T1000 (cell line): Measurements from ENCODE around the gene ZNF777.
"Not testable (repeated sequence)": the region's sequence is repeated elsewhere in the genome, so short reads cannot be mapped to it uniquely, and the experiment has no call there.

Source experiments
- DNase-seq: peaks from one replicate; lab custom pipeline; 2025; ENCODE audit warnings: mixed read lengths; lab: John Stamatoyannopoulos, UW

The ZNF777 gene

DNA sequence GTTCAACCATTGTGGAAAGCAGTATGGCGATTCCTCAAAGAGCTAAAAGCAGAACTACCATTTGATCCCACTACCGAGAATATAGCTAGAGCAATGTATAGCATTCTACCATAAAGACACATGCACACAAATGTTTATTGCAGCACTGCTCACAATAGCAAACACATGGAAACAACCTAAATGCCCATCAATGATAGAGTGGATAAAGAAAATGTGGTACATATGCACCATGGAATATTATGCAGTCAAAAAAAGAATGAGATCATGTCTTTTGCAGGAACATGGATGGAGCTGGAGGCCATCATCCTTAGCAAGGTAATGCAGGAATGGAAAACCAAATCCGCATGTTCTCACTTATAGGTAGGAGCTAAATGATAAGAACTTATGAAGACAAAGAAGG lies 47.8 kb downstream of the ZNF777 start:
- DNase-seq = not testable (repeated sequence)

DNA sequence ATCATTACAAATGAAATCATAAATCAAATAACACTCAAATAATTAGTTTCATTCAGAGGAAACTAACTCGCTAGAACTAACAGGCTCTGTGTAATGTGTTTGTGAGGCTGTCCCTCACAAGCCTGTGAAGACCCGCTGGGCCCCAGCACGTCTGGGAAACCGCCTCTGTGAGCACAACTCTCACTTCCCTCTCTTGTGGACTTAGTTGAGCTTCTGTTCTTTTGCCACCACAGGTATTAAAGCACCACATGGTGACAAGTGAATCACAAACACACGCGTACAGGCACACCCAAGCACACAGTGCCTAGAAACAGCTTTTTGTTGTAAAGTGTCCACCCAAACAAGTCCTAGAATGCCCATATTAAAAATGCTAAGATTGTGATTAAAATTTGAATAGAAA lies 51.0 kb downstream of the ZNF777 start:
- DNase-seq = no peak

DNA sequence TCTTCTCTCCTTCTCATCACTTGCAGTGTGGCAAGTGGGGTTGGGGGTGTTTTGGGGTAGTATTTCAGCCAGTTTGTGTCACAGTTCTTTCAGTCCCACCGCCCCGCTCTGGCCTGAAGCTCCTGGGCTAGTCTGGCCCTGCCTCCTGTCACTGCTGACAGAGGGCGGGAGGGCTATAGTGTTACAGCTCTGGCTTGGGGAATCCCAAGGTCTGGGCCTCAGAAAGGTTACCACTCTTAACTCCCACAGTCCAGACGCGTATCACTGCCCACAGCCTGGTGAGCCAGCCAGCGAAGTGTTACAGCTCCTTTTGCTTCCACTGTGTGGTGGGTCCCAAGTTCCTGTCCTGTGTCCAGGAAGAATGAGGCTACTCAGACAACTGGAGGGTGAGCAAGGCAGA lies 56.0 kb downstream of the ZNF777 start:
- DNase-seq = no peak

DNA sequence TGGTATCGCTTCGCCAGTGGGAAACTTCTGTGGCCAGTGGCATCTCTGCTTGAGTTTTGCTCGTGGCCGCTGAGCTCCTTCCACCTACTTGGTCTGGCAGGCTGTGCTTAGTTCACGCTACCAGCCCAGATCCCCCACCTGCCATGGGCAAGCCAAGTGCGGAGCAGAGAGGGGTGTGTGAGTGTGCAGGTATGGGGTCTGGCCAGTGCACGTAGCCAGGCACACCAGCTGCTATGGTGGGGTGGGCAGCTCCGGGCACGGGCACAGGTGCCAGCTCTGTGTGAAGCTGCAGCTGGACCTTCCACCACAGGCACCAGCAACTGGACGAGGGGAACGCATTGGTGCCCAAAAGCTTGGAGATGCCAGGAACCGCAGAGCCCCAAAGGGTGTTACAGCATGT lies 56.5 kb downstream of the ZNF777 start:
- DNase-seq = no peak

DNA sequence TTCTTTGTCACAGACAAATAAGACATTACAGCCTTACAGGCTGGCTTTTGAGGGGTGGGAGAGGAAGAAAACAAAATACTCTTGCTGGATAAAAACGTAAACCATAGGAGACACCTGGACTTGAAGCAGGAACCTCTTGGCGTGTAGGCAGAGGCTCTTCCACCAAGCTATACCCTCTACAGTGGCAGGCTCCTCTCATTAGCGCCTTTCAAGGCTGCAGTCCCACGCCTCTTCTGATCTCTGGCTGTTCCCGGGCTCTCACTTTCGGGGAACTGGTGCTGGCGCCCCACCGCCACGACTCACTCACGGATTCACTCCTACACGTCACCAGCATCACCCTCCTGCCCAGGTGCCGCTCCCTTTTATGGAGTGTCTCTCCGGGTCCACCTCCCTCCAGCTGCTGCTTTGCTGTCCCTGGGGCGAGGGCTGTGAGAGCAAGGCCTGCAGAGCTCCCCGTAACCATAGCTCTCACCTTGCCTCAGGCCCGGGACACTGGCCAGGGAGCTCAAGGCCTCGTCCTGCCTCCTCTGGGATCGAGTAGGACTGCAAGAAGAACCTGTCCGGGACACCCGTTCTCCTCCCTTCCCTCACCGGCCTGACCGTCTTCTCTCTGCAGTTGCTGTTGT lies 62.6 kb downstream of the ZNF777 start:
- no peak for DNase-seq

DNA sequence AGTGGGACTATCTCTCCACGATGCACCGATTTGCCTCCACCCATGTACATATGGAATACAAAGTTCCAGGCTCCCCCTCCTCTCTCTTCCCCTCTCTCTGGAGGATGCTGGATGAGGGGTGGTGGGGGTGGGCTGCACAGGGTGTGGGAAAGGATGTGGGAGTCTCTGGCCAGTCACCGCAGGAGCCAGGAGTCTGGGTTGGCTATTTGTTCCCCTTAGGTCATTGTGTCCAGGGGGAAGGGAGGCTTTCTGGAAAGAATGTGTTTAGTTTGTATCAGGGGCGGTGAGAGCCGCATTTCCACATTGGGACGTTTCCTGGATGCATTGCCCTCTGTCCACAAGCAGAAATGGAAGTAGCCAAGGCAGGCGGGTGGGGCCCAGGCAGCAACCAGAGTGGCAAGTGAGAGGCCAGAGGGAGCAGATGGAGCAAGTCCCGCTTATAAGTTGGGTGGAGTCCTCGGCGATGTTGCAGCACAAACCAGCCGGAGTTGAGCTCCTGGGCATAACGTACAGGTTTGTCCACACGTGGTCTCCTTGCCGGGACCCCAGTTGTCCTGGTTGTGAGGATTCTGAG lies 63.3 kb downstream of the ZNF777 start:
- DNase-seq = no peak

DNA sequence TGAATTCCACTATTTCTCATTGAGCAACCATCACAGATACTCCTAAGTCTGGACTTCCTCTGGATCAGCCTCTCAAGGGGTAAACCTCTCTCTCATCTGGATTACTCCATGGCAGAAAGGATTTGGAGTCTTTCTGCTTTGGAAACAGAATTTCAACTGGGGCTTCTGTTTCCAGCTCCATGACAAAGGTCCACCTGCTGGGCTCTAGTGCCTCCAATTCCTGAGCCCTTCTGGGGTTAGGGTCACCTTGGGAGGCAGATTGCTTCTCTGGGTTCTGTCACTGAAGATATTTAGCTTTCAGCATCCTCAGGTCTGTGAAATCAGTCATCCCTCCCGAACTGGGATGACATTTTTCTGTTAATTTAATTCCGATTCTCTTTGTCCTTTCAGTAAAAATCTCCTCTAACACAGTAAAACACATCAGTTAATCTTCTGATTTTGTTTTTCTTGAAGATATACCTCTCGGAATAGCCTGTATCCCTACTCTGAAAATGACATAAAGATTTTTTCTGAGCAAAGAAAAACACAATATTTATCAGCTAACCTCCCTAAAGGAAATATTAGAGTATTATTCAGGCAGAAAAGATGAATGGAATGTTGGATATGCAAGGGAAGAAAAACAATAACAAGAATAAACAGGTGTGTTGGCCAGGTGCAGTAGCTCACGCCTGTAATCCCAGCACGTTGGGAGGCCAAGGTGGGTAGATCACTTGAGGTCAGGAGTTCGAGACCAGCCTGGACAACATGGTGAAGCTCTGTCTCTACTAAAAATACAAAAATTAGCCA lies 72.1 kb downstream of the ZNF777 start:
- DNase-seq = not testable (repeated sequence)

DNA sequence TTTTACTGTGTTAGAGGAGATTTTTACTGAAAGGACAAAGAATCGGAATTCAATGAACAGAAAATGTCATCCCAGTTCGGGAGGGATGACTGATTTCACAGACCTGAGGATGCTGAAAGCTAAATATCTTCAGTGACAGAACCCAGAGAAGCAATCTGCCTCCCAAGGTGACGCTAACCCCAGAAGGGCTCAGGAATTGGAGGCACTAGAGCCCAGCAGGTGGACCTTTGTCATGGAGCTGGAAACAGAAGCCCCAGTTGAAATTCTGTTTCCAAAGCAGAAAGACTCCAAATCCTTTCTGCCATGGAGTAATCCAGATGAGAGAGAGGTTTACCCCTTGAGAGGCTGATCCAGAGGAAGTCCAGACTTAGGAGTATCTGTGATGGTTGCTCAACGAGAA lies 74.3 kb downstream of the ZNF777 start:
- DNase-seq = not testable (repeated sequence)

DNA sequence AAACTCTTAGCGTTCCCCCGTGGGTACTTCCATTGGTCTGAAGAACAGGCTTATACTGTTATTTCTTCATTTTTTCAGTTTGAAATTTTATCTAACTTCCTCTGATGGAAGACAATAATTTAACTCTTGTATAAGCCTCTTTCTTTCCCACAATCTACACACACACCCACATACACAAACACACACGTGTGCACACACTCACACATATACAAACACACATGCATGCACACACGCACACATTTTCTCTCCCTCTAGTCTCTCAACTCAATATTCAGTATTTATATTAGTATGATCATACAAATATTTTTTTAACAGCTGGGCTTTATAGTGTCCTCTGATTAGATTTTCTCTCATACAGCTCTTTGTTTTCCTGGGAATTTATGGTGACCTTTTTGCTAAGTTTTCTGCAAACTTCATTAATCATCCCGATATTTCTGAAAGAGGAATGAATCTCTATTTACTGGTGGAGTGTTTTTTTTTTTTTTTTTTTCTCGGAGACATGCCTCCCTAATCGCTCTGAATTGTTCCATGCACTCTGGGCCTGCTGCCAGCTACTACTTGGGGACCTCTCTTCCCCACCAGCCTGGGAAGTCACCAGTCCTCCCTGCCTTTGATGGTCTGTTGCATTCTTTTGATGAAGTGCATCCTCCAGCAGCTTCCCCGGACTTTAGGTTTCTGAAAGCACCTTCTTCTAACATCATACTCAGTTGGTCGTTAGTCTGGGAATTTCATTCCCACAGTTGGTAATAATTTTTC lies 75.5 kb downstream of the ZNF777 start:
- no peak for DNase-seq
